NCI-H526 (cell line): ENCODE data around the gene SLC25A33.
"Not testable (repeated sequence)": the region's sequence is repeated elsewhere in the genome, so short reads cannot be mapped to it uniquely, and the experiment has no call there.

ENCODE experiments used
- DNase-seq, 2 experiments: peaks; one replicate each; lab custom pipeline; 2025; lab: John Stamatoyannopoulos, UW

Gene SLC25A33

DNA sequence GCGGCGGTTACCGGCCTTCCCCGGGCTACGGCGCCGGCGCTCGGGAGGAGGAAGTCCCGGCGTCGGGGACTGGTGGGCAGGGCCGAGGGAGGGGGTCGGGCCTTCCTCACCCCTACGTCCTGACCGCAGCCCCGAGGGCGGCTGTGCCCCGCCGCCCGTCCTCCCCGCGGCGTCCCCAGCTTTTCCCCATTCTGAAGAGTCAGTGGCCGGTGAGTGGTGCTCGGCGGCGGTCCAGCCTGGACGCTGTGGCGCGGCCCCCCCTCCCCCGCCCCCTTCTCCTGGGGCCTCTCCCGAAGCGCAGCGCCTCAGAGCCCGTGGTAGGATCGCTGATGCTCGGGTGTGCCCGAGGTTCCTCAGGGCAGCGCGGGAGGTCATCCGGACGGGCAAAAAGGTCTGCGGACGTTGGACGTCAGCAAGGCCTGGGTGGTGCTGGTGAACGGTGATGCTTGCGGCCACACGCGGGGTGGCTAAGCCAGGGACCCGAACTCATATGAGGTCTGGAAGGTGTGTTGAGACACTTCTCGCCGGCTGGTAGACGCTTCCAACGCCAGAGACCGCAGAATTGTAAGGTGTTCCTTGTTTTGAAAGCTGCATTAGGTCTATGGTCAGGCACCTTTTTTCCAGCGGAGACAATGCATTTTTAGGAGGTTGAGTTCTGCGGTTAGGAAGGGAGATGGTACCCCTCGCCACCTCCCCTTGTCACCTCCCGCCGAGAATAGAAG lies 725 bp downstream of the SLC25A33 start:
- peak; percentile 23 to 53 for DNase-seq

DNA sequence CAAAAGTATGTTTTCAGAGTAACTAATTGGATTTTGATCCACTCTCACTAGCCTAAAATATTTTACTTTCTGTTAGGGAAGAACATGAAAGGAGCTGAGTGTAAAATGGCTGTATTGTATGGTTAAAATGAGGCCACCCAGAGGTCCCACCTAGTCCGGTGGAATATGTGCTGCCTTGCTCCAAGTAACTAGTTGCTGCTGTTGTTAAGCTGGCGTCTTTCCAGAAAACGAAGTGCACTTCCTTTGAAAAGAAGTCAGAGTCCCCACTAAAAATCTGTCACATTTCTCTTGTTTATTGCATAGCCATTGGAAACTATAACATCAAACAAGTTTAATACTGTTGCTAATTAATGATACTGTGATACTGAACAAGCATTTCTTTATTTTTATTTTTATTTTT lies 3.2 kb downstream of the SLC25A33 start:
- no peak for DNase-seq

DNA sequence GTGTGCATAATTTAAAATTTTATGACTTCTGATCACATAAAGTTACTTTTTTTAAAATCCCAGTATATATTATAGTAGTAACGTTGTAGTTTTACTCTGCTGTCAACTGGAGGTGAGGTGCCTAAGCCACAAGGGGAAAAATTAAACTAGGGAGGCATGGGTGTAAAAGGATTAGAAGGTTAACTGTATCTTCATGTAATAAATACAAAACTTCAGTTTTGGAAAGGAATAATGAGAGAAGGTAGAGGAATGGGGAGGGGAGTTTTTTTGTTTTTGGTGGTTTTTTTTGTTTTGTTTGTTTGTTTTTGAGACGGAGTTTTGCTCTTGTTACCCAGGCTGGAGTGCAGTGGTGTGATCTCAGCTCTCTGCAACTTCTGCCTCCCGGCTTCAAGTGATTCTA lies 5.7 kb downstream of the SLC25A33 start:
- no peak for DNase-seq

DNA sequence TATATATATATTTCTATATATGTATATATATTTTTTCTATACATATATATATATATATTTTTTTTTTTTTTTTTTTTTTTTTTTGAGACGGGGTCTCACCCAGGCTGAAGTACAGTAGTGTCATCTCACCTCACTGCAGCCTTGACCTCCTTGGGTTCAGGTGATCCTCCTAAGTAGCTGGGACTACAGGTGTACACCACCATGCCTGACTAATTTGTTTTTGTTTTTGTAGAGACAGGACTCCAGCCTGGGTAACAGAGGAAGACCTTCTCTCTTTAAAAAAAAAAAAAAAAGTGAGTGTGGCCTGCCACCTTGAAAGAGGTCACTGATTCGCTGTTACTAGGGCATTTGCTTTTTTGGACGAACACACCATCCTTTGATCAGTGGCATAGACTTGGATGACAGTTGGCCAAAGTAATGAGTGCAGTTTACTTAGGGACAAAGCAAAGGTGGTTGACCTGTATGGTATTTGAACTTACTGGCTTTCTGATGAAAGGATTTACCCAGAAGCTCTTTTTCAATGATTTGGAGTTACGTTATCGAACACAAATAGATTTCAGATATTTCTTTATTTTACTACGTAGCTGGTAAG lies 10.8 kb downstream of the SLC25A33 start:
- DNase-seq: no peak

DNA sequence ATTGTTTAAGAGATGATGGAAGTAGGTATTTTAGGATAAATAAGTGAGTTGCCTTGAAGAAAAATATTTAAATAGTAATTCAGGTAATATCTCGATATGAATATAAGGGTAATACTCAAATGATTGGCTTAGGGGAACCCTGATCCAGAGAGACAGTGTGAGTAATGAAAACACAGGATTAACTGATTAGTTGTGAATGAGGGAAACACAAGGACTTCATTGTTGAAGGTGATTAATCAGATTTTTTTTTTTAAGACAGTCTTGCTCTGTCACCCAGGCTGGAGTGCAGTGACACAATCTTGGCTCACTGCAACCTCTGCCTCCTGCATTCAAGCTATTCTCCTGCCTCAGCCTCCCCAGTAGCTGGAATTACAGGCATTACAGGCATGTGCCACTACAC lies 12.7 kb downstream of the SLC25A33 start:
- no peak for DNase-seq

DNA sequence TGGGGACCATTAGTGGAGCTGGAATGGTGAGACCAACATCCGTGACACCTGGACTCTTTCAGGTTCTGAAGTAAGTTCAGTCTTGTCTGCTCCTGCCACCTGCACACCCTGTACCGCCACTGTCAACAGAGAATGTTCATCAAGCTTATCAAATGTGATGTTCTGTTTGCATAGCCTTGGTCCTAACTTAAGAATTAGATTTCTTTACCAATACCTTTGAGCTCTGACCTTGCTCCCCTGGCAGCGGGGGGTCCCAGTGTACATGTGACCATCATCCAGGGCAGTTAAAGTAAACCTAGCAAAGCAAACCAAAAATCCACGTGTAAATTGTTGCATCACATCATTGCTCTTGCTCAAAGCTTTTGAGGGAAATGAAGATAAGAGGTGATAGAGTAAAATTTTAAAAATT lies 14.5 kb downstream of the SLC25A33 start:
- no peak for DNase-seq

DNA sequence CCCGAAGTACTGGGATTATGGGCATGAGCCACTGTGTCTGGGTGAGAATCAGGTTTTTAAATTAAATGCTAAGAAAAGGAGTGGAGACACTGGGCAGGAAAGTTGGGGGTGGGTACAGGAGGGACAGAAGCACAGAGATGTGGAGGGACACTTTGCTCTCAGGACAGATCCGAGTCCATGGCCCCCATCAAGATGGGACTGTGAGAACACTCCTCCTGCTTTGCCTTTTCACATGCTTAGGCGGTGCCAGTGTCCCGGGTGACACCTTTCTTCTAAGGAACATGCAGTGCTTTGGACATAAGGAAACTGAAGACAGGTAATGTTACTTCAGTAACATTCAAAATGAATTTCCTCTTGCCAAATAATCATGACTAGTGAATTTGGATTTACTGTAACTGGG lies 16.7 kb downstream of the SLC25A33 start:
- DNase-seq: no peak

DNA sequence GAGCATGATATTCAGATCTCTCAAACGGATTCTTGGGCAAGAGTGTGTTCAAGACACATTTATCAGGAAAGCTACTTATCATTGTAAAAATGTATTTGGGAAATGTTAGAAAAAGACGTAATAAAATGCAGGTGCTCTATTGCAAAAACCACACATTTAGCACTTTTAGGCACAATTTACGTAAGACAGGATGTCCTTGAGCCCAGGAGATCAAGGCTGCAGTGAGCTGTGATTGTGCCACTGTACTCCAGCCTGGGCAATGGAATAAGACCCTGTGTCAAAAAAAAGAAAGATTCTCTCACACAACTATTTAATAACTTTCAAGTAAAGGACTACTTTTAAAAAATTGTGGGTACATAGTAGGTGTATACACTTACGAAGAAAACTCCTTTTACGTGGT lies 18.4 kb downstream of the SLC25A33 start:
- DNase-seq: no peak

DNA sequence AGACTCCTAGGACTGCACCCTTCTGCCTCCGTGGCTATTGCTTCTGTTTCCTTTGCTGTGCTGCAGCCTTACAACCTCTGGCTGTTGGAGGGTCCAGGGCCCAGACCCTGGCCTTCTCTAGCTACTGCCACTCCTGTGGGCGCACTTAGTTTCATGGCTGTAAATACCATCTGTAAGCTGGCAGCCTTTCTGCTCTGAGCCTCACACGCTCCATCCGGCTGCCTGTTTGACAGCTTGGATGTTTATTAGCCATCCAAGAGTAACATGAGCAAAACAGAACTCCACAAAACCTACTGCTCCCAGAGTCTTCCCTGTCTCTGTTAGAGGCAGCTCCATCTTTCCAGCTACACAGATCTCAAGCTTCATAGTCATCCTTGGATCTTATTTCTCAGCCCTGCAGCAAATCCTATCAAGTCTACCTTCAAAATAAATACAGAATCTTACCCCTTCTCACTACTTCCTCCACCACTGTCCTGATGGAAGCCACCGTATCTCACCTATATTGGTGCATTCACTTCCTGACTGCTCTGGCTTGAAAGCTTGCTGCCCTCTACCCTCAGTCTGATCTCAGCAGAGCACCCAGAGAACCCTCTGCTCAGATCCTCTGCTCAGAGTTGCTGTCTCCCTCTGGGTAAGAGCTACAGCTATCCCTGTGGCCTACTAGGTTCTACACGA lies 19.1 kb downstream of the SLC25A33 start:
- no peak for DNase-seq

DNA sequence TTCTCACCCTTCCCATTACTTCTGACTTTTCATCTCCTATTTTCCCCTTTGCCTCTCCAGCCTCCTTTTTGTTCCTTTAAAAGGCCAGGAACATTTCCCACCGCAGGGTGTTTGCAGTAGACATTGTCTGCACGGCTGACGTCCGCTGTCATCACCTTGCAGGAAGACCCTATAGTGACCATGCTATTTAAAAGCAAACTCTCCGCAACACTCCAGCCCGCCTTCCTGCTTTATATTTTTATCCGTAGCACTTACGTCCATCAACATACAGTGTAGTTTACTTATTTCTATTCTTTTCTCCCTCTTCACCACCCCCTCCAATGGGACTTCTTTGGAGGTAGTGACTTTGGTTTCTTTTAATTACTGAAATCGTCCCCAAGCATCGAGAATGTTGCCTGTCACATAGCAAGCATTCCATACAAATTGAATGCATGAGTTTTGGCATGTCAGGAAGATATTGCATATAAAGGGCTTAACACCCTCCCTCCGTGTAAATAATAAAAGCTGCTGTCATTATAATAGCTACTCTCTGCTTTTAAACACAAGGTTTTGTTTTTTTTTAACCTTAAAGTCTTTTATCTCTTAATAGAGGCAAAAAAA lies 19.8 kb downstream of the SLC25A33 start:
- no peak for DNase-seq

DNA sequence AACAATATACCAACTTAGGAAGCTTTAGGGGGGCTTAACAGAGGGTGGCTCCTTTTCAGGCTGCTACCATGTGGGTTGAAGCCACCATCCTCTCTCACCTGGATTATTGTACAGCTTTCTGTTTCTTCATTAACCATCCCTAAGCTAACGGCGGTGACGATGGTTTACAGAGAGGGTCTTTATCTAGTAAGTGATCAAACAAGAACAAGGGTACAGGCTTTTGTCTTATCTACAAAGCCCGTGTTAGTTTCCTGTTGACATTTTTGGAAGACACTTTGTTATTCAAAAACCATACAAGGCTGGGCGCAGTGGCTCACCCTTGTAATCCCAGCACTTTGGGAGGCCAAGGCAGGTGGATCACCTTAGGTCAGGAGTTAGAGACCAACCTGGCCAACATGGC lies 20.4 kb downstream of the SLC25A33 start:
- no peak for DNase-seq

DNA sequence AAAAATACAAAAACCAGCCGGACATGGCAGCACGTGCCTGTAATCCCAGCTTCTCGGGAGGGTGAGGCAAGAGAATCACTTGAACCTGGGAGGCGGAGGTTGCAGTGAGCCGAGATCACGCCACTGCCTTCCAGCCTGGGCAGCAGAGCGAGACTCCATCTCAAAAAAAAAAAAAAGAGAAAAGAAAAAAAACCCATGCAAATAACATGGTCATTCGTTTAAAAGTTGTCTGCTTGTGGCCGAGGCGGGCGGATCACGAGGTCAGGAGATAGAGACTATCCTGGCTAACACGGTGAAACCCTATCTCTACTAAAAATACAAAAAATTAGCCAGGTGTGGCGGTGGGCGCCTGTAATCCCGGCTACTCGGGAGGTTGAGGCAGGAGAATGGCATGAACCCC lies 20.8 kb downstream of the SLC25A33 start:
- not testable (repeated sequence) for DNase-seq

DNA sequence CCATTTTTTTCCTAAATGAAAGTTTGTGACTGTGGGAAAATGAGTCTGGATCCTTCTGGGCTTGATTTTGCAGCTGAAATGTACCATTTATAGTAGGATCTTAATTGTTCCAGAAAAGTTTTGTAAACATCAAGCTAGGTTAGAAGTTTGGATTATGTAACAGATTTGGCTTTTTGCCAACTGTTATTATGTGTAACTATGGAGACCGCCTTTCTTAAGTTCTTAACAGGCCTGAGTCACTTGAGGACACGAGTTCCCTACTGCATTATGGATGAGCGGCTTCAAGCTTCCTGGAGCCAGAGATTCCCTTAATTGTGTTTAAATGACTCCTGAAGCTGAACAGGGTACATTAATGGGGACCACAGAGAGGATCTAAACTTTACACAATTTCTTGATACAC lies 22.2 kb downstream of the SLC25A33 start:
- DNase-seq: no peak

DNA sequence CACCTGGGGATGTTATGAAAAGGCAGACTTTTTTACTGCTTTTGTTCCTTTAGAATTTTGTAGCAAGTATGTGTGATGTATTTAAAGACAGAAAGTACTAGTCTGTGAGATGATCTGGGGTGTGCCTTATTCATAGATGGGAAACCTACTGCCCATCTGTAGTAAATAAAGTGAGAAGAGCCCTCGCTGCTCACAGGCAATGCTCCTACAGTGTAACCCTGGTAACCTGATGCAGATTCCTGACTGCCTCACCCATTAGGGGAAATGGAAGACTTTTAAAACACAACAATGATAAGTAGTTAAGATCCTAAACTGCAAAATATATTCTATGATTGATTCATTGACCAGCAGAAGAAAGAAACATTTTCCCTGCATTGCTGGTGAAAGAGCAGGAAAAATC lies 30.0 kb downstream of the SLC25A33 start:
- DNase-seq: peak in 1 of 2 experiments; percentile 4

DNA sequence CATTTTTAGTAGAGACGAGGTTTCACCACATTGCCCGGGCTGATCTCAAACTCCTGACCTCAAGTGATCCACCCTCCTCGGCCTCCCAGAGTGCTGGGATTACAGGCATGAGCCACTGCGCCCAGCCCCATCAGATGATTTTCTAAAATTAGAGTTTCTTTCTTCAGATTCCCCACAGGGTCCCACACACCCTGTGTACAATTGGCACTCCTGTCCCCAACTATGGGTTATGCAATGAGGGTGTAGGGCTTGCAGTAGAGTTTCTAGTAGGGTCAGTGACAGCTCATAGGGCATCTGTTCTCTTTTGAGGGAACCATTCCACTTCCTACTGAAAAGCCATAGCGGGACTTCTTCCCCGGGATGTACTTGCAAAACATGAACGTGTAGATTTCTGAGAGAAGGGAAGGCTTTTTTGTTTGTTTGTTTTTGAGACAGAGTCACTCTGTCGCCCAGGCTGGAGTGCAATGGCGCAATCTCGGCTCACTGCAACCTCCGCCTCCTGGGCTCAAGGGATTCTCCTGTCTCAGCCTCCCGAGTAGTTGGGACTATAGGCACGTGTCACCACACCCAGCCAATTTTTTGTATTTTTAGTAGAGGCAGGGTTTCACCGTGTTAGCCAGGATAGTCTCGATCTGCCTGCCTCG lies 31.7 kb downstream of the SLC25A33 start:
- not testable (repeated sequence) for DNase-seq

DNA sequence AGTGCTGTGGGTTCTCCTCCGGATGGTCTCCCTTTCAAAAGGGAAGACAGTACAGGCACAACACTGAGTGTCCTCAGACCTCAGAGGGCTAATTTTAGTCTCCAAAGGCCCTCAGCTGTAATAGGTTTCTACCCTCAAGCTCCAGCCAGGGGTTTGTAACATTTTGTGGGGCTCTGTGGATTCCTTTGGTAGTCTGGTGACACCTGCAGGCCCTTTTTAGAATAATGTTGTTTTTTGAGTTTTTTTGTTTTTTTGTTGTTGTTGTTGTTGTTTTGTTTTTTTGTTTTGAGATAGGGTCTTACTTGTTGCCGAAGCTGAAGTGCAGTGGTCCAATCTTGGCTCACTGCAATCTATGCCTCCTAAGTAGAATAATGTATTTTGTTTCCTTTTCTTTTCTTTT lies 34.5 kb downstream of the SLC25A33 start:
- no peak for DNase-seq

DNA sequence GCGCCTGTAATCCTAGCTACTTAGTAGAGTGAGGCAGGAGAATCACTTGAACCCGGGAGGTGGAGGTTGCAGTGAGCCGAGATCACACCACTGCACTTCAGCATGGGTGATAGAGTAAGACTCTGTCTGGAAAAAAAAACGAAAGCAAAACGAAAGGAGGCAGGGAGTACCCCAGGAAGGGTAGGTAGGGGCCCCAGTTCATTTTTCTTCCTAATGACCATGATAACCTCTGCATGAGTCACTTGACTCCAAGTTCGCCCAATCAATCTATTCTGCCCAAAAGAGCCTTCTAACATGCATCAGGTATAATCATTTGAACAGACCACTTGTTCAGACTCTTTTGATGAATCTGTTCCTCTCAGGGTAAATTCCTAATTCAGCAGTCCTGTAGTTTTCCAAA lies 36.2 kb downstream of the SLC25A33 start:
- DNase-seq: no peak

DNA sequence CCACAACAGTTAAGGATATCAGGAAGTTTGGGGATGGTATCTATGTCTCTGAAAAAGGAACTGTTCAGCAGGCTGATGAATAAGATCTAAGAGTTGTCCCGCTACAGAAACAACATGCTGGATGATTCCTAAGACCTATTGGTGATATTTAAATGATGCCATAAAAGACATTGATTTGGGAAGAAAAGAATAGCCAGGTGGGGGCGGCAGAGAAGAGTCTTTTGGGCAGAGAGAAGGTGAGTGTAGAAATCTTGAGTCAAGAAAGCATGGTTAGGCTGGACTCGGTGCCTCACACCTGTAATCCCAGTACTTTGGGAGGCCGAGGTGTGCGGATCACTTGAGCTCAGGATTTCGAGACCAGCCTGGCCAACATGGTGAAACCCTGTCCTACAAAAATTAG lies 37.6 kb downstream of the SLC25A33 start:
- DNase-seq: no peak

DNA sequence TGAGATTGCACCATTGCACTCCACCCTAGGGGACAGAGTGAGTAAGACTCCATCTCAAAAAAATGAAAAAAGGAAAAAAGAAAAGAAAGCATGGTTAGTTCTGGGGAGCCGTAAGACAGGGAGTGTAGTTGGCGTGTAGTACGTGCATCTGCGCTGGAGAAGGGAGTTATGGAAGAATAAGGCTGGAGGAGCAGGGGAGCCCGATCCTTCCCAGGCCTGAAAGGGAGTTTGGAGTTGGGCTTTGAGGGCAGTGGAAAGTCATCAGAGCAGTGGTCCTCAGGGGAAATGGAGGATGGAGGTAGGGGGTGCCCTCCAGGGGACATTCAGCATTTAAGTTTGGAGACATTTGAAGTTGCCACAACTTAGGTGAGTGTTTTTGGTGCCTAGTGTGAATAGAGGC lies 38.2 kb downstream of the SLC25A33 start:
- no peak for DNase-seq

DNA sequence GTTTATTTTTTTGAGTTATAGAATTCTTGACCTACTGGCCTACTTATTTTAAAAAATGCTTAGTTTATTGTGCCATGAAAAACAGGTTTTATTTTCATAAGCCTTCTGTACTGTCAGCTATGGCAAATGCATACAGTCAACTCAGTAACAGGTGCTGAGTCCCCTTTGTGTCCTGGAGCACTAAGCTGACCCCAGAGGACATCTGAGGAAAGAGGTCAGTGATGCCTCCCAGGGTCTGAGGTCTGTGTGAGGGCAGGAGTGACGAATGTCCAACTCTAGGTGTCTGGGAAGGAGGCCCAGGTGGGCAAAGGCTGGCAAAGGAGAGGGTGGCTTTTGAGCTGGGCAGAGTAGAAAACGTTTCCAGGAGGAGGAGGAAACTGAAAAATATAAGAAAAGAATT lies 41.7 kb downstream of the SLC25A33 start:
- no peak for DNase-seq

DNA sequence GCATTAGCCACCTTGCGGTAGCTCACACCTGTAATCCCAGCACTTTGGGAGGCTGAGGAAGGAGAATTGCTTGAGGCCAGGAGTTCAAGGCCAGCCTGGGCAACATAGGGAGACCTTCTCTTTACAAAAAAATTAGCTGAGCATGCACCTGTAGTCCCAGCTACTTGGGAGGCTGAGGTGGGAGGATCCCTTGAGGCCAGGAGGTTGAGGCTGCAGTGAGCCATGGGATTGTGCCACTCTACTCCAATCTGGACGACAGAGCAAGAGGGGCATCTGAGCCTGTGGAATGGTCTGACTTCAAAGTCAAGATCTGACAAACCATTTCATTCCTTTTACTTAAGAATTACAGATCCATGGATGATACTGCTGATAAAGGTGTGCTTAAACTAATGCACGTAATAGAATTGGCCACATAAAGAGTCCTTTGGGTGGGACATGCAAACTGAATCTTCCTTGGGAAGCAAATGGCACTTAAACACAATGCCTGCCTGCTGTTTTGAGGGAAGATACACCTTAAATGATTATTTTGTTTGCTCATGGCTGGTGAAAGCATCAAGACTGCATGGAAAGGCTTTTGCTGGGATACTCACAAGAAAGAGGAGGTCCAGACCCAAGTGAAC lies 47.0 kb downstream of the SLC25A33 start:
- DNase-seq: no peak

DNA sequence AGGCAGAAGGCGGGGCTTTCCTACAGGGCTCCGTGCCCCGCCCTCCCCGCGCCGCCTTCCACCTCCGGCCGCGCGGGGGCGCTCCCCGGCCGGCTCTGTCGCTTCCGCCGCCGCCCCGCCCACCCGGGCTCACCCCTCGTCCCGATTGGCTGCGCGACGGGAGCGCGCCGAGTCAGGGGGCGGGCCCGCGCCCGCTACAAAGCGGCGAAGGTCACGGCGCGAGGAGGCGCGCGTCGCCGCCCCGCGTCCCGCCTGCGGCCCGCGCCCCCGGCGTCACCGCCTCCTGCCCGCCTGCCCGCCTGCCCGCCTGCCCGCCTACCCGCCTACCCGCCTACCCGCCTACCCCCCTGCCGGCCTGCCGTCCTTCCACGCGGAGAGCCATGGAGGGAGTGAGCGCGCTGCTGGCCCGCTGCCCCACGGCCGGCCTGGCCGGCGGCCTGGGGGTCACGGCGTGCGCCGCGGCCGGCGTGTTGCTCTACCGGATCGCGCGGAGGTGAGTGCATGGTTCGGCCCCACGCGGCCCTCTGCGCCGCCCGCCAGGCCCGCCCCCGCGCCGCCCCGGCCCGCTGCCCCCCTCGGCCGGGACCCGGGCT lies 49.4 kb downstream of the SLC25A33 start, which contains the start of gene TMEM201:
Gene TMEM201, plus strand, starts transcription at position 361 of the 593 bp plus-strand sequence. Its CDS starts 20 bp downstream, at position 381.
- DNase-seq: peak in 1 of 2 experiments; percentile 89
